ENCODE results near the gene MARCOL.

- no peak for TF ChIP-seq POLR2AphosphoS5 (IDR thresholded peaks at IDR 0.05; ENCODE audit: low read depth, low read length)
- TF ChIP-seq, protein P1, sequence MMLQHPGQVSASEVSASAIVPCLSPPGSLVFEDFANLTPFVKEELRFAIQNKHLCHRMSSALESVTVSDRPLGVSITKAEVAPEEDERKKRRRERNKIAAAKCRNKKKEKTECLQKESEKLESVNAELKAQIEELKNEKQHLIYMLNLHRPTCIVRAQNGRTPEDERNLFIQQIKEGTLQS (IDR thresholded peaks at IDR 0.05) = no peak
- TF ChIP-seq CTCF (IDR thresholded peaks at IDR 0.05 in 2 of 3, conservative IDR thresholded peaks at IDR 0.05 in 1 of 3; ENCODE audit: borderline replicate concordance in 1 of 3, insufficient read depth in 1 of 3, low read depth in 2 of 3, low read length in 2 of 3) = no peak
- no peak for TF ChIP-seq RAD21 (IDR thresholded peaks at IDR 0.05; ENCODE audit: low read depth)
- TF ChIP-seq SIN3A (IDR thresholded peaks at IDR 0.05; ENCODE audit: low read depth) = no peak
- TF ChIP-seq, protein P2, sequence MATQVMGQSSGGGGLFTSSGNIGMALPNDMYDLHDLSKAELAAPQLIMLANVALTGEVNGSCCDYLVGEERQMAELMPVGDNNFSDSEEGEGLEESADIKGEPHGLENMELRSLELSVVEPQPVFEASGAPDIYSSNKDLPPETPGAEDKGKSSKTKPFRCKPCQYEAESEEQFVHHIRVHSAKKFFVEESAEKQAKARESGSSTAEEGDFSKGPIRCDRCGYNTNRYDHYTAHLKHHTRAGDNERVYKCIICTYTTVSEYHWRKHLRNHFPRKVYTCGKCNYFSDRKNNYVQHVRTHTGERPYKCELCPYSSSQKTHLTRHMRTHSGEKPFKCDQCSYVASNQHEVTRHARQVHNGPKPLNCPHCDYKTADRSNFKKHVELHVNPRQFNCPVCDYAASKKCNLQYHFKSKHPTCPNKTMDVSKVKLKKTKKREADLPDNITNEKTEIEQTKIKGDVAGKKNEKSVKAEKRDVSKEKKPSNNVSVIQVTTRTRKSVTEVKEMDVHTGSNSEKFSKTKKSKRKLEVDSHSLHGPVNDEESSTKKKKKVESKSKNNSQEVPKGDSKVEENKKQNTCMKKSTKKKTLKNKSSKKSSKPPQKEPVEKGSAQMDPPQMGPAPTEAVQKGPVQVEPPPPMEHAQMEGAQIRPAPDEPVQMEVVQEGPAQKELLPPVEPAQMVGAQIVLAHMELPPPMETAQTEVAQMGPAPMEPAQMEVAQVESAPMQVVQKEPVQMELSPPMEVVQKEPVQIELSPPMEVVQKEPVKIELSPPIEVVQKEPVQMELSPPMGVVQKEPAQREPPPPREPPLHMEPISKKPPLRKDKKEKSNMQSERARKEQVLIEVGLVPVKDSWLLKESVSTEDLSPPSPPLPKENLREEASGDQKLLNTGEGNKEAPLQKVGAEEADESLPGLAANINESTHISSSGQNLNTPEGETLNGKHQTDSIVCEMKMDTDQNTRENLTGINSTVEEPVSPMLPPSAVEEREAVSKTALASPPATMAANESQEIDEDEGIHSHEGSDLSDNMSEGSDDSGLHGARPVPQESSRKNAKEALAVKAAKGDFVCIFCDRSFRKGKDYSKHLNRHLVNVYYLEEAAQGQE (IDR thresholded peaks at IDR 0.05; ENCODE audit: low read depth) = no peak
- TF ChIP-seq EZH2 (IDR thresholded peaks at IDR 0.05) = no peak
- TF ChIP-seq EGR1 (IDR thresholded peaks at IDR 0.05; ENCODE audit: low read depth) = no peak
Observed at GRCh38 chr5:148214665-148215185, 23.6 kb upstream of the MARCOL start.
